Hepatic stellate cell (primary cell): ENCODE data around the gene ZNF396.

Experiments
- DNase-seq: peaks from one replicate; pipeline ENCODE4 v3.0.0; 2011; ENCODE audit warnings: low spot score

Gene ZNF396

DNA sequence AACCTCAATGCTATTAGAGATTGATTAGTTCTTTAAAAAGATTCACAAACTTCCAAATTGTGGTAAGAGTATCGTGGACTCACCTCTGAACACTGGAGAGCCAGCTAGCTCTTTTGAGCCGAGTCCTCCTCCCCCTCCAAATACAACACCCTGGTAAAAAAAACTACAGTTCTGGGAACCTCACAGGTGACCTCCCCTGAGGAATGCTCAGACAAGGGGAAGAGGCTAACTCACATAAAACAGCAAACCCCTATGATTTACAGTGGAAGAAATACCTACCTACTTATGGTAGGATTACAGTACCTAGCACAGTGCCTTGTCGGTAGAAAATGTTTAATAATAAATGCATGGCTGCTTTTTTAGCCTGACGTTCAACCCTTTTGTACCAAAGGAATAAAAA lies 41.3 kb downstream of the ZNF396 start:
- DNase-seq, result no peak

DNA sequence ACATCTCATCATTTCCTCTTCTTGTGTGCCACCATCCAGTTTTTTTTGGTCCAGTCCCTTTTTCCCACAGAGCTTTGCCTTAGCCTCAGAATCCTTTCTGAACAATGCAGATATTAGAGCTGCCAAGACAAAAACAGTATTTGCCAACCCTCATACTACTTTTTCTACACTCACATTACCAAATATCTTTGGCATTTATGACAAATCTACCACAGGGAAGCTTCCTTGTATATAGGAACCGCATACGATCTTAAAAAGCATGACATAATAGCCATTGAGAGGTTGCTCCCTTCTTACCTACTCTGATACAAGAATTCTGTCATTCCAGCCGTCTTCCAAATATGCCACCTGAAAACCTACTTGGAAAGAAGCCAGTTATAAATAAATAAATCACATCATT lies 42.3 kb downstream of the ZNF396 start:
- no peak for DNase-seq

DNA sequence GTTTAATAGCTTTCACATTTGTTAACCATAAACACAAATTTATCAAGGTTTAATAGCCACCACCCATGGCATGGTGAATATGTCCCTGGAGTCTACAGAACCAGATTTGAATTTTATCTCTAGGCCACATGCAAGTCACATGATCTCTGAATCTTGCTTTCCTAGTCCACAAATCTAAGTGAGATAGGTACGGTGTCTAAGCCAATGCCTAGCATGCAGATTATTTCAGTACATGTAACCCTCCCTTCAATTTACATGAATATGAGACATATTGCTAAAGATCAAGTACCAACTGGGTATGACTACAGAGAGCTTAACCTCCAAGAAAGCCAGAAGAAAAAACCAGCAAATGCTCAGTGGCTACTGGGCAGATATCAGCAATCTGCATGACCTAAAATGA lies 42.9 kb downstream of the ZNF396 start:
- no peak for DNase-seq

DNA sequence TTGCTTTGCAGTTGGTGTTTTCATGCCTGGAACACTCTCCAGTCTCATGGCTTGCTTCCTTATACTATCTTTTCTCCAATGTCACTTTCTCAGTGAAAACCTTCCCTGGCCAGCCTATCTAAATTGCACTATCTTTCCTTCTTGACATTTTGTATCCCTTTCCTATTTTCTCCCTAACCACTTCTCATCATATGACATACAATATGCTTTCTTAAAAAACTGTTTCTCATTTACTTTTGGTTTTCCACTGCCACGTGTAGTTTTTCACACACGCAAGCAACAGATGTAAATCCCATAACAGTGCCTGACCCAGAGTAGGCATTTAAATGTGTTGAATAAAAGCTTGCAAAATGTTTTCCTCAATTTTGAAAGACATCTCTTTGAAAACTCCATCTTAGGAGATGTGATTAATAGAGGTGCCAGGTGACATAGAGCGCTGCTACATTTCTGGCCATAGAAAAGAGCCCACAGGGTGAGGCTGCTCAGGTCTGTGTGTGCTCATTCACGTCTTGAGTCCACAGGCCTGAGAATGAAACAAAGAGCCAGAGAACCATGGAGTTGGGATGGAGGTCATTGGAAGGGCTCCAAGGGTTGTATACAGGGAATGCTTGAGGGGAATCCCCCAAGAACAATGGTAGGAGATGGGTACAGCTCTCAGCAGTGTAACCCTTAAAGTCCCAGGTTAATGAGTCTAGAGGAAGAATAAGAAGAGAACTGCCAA lies 45.6 kb downstream of the ZNF396 start:
- DNase-seq, result no peak

DNA sequence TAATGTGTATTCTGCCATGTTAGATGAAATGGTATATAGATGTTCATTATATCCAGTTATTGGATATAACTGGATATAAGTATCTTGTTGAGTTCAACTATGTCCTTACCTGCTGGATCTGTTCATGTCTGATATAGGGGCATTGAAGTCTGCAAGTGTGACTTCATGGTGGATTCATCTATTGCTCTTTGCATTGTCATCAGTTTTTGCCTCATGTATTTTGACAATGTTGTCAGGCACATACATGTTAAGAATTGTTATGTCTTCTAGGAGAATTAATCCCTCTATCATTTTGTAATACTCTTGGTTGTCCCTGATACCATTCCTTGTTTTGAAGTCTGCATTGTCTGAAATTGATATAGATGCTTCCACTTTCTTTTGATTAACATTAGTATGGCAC lies 48.3 kb downstream of the ZNF396 start:
- no peak for DNase-seq

DNA sequence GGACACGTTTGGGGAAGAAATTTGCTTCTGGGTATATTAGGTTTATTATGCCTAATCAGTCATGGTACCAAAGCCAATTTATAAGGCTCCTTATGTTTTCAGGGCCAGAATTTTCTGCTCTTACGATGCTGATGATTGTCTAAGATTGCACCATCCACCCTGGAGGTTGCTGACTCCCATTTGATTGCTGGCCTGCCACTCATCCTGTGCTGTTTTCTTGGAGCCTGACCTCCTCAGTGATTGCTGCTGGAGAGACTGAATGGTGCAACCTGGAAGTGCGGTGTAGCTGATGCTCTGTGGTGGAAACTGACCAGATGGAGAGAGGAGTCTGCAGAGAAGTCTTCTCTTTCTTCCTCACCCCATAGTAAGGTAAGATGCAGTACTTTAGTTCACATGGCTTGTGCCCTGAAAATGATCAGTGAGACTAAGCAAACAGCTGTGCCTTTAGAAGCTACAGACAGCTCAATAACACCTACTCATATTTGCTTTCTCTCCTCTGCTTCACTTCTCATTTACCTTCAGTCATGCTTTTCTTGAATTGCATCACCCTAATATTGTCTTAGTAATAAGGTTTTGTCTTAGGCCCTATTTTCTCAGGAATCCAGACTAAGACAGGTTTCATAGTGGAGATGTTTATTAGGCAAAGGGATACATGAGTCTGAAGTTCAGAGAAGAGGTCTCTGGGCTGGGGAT lies 50.3 kb downstream of the ZNF396 start:
- no peak for DNase-seq

DNA sequence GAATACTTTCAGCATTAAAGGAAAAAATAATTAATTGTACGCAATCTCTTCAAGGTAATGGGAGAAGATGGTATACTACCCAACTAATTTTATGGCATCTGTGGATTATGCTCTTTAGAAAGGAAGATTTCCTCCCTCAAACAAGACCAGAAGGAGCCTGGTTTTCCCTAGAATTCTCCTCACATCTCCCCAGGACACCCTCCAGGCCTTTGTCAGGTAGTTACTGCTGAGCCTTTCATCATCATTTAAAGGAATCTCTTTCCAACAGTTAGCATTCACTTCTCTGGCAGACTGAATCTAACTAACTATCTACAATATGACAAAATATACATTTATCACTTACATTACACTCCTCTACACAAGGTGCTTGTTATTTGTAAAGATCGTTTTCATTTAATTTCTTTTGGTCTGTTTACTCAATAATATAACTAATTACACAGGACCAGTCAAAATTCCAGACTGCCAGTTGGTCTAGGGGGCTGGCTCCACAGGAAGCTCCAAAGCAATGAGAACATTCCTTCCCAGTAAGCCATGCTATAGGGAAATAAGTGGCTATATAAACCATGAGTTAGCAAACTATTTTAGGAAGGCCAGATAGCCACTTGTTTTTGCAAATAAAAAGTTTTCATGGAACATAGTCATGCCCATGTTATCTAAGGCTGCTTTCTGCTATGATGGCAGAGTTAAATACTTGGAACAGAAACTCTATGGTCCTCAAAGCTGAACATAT lies 52.0 kb downstream of the ZNF396 start:
- DNase-seq, result peak; percentile 34

DNA sequence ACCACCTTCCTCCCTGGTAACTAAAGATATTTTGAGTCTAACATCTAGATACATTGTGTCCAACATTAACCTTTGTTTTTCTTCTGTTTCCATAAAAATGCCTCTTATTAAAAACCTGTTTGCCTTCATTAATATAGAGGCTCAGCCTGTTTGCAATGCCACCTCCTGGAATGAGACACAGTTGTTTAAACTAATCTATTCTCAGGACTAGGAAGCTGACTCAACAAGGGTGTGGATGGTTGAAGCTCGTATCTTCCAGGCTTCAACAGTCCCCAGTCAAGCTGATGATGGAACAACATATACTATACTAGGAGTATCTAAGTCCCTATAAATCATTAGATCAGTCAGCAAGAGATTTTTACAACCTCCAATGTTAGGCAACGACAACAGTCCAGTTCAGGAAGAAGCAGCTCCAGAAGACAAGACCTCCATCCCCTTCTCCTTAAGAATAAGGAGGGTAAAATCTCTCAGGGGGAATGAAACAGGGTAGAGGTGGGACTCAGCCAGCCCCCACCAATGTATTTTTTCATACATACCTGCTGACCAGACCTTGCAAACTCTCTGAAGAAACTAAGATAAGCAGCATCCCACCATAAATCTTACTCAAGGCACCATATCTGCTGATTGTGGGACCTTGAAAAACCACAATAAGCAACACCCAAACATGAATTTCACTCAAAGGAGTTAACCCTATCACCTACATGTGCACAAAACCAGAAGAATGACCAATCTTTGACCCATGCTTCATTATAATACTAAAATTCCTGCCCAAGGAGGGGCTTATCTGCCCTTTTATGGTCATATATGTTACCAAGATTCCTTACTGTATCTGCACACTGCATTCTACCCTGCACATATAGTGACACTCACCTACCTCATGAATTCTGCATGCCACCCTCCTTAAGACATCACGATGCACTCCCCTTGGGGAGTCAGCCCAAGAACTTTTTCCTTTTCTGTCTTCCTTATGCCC lies 54.4 kb downstream of the ZNF396 start:
- no peak for DNase-seq
